MCF 10A (cell line): ENCODE measurements around the gene TJP2. TPM values are rescaled to one million over a fixed set of nuclear protein-coding genes. Genes with fewer than 3 reads are reported as not detected.
A peak's percentile ranks its signal among the peaks of the same experiment; 100 is the strongest.

ENCODE experiments used
- BruUV-seq: library from RNA; stranded (reverse); fragments of 400-500 nt; replicated peaks from 2 replicates; lab custom pipeline; 2021; lab: Mats Ljungman, UMichigan
- CTCF ChIA-PET: fragments of 300-600 bp; sonication (Branson Sonifier 250); formaldehyde crosslinking; extraction: SDS; loops from one replicate; lab custom pipeline; 2021; ENCODE audit warnings: antibody characterized with exemption, inconsistent platforms; lab: Yijun Ruan, JAX
- POLR2A ChIA-PET: fragments of 300-600, 350-650 bp; sonication (Branson Sonifier 250); formaldehyde crosslinking; extraction: SDS; loops from one replicate; lab custom pipeline; 2020; ENCODE audit warnings: antibody characterized with exemption, inconsistent platforms; lab: Yijun Ruan, JAX
- DNase-seq: peaks from one replicate; pipeline ENCODE4 v3.0.0-alpha.2; 2018; ENCODE audit not compliant: unreplicated experiment
- H3K27ac Mint-ChIP-seq: one replicate; pipeline ENCODE4 v1.8.0; 2022; ENCODE audit warnings: mild to moderate bottlenecking, low read depth, mixed read lengths; ENCODE audit not compliant: unreplicated experiment
- H3K27me3 Mint-ChIP-seq: one replicate; pipeline ENCODE4 v1.8.0; 2022; ENCODE audit warnings: mixed read lengths; ENCODE audit not compliant: insufficient read depth, unreplicated experiment
- H3K36me3 Mint-ChIP-seq: one replicate; pipeline ENCODE4 v1.8.0; 2022; ENCODE audit warnings: mild to moderate bottlenecking, moderate library complexity, mixed read lengths; ENCODE audit not compliant: insufficient read depth, unreplicated experiment
- H3K4me1 Mint-ChIP-seq: one replicate; pipeline ENCODE4 v1.8.0; 2022; ENCODE audit warnings: mixed read lengths; ENCODE audit not compliant: insufficient read depth, unreplicated experiment
- H3K4me3 Mint-ChIP-seq: one replicate; pipeline ENCODE4 v1.8.0; 2022; ENCODE audit warnings: mild to moderate bottlenecking, moderate library complexity, mixed read lengths; ENCODE audit not compliant: unreplicated experiment
- H3K9me3 Mint-ChIP-seq: one replicate; pipeline ENCODE4 v1.8.0; 2022; ENCODE audit warnings: mixed read lengths; ENCODE audit not compliant: unreplicated experiment
- intact Hi-C: fragments of 100-400 bp; cut with micrococcal nuclease; formaldehyde crosslinking; loops from 2 replicates; pipeline ENCODE4 v1.14.1; 2022
- total RNA-seq: library from RNA; stranded (reverse); gene quantifications from 2 replicates; pipeline ENCODE4 v1.2.3, GENCODE V29; 2022
- TF ChIP-seq, protein P1 (sequence below): fragments of 200-600 bp; IDR thresholded peaks from one replicate; pipeline ENCODE4 v1.8.0; 2022; ENCODE audit warnings: antibody characterized with exemption, mild to moderate bottlenecking; ENCODE audit not compliant: unreplicated experiment

Gene TJP2
- total RNA-seq, 1 experiment from 2014 or later, result 52.2 TPM

DNA sequence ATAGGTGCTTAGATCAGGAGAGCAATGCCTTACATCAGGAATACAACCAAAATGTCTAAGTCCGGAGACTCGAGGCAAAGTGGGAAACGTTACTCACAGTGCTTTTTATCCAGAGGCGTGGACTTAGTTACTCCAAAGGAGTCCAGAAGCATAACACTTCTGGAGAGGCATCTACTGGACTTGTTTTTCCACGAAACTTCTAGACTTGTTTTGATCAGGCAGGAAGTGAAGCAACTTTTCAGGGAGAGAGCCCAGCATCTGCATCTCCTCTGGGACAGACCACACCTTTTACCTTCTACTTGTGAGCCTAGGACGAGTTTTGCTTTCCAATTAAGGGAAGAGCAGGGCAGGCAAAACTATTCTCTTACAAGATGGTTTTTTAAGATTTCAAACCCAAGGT, 1.2 kb upstream of the TJP2 start:
- H3K9me3 Mint-ChIP-seq, result no peaks in the 10 kb centered on the region
- TF ChIP-seq, protein P1, sequence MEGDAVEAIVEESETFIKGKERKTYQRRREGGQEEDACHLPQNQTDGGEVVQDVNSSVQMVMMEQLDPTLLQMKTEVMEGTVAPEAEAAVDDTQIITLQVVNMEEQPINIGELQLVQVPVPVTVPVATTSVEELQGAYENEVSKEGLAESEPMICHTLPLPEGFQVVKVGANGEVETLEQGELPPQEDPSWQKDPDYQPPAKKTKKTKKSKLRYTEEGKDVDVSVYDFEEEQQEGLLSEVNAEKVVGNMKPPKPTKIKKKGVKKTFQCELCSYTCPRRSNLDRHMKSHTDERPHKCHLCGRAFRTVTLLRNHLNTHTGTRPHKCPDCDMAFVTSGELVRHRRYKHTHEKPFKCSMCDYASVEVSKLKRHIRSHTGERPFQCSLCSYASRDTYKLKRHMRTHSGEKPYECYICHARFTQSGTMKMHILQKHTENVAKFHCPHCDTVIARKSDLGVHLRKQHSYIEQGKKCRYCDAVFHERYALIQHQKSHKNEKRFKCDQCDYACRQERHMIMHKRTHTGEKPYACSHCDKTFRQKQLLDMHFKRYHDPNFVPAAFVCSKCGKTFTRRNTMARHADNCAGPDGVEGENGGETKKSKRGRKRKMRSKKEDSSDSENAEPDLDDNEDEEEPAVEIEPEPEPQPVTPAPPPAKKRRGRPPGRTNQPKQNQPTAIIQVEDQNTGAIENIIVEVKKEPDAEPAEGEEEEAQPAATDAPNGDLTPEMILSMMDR, result no peak
- peak; percentile 76 for DNase-seq
- BruUV-seq, result no TSS peak
- ChIA-PET CTCF (interaction anchor here (1.0 to 6.9 kb wide), 2 partner anchors 21 to 35 kb away, joined by 3 to 81 read pairs; no protein-coding TSS in a partner anchor), POLR2A (interaction anchor here (1.0 to 6.9 kb wide), 9 partner anchors 14 to 77 kb away, joined by 3 to 151 read pairs (median 17); no protein-coding TSS in a partner anchor)
- peaks cover 11% of the 10 kb centered on the region for H3K36me3 Mint-ChIP-seq
- peaks cover 48% of the 10 kb centered on the region for H3K4me1 Mint-ChIP-seq
- intact Hi-C loops, result no loop called here
- H3K27ac Mint-ChIP-seq, result peak overlapping the region; percentile 41
- no peaks in the 10 kb centered on the region for H3K27me3 Mint-ChIP-seq
- H3K4me3 Mint-ChIP-seq, result peak overlapping the region; percentile 93

DNA sequence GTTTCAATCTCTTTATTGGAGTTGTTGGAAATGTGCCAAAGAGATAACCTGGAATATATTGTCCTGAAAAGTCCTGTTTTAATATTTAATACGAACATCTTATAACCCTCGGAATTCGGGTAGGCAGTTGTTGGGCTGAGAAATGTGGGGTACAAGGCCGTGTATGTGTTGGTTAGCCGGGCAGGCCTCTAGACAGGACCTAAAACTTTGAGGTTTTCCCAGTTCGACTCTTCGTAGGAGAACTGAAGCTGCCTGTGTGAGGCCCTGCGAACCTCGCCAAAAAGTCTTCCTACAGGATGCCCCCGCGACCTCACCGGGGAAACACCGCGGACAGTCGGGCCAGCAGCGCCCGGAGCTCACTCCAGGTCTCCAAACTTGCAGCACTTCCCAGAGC, 583 bp upstream of the TJP2 start:
- peak overlapping the region; percentile 93 for H3K4me3 Mint-ChIP-seq
- peak overlapping the region; percentile 41 for H3K27ac Mint-ChIP-seq
- H3K4me1 Mint-ChIP-seq, result peaks cover 51% of the 10 kb centered on the region
- intact Hi-C loops, result no loop called here
- CTCF ChIA-PET, result interaction anchor here (1.2 to 6.9 kb wide), 2 partner anchors 18 to 20 kb away, joined by 6 to 81 read pairs; no protein-coding TSS in a partner anchor
- TF ChIP-seq, protein P1, result no peak
- no peaks in the 10 kb centered on the region for H3K9me3 Mint-ChIP-seq
- no TSS peak for BruUV-seq
- H3K36me3 Mint-ChIP-seq, result peaks cover 11% of the 10 kb centered on the region
- H3K27me3 Mint-ChIP-seq, result no peaks in the 10 kb centered on the region
- DNase-seq, result no peak
- POLR2A ChIA-PET, result interaction anchor here (0.6 to 6.9 kb wide), 18 partner anchors 9 to 125 kb away, joined by 3 to 151 read pairs (median 4); no protein-coding TSS in a partner anchor

DNA sequence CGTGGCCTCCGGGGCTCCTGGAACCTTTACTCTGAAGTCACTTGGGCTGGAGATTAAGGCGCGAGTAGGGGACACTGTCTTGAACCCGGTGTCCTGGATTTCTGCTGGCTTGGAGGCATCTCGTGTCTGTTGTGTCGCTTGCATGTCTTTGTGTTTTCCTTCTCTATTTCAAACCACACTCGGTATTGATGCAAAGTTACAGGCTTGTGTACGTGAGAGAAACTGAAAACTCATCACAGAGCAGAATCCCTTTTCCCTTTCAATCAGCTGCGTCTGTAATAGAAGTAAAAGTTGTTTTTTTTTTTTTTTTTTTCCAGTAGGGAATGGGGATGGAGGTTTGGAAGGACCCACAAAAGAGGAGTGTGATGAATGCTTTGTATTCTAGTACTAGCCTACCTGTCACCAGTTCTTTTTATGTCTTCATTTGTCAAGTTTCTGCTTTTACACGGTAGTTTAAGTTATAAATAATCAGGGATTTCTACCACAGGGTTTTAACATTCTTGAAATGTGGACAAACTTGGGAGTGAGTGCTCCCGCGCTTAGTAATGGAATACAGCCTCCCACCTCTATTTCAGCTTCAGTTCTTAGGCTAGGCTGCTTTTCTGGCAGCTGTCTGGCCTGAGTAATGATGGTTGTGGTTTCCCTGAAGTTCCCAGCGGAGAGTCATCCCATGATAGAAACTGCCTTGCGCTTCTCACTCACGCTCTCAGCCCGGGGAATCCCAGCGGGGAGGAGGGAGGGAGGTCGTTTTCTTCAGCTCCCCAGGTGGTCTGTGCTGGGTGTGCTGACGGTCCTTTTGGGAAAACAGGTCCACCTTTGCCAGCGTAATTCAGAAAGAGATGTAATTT, 763 bp downstream of the TJP2 start:
- Mint-ChIP-seq H3K27ac (peak overlapping the region; percentile 94), H3K4me3 (peak overlapping the region; percentile 93), H3K4me1 (peaks cover 44% of the 10 kb centered on the region), H3K36me3 (peaks cover 11% of the 10 kb centered on the region), H3K27me3 (no peaks in the 10 kb centered on the region), H3K9me3 (no peaks in the 10 kb centered on the region)
- POLR2A ChIA-PET, result interaction anchor here (0.6 to 6.9 kb wide), 33 partner anchors 9 to 1244 kb away, joined by 3 to 151 read pairs (median 4); partner anchors contain the start of gene FXN
- peak; percentile 96 for DNase-seq
- CTCF ChIA-PET, result interaction anchor here (0.6 to 6.9 kb wide), 5 partner anchors 19 to 122 kb away, joined by 4 to 81 read pairs (median 6); no protein-coding TSS in a partner anchor
- TSS peak; percentile 52 for BruUV-seq
- TF ChIP-seq, protein P1, result no peak
- intact Hi-C loops, result loop anchor here (1.0 to 2.0 kb wide), 2 partner anchors 44 to 54 kb away; no protein-coding TSS in a partner anchor

DNA sequence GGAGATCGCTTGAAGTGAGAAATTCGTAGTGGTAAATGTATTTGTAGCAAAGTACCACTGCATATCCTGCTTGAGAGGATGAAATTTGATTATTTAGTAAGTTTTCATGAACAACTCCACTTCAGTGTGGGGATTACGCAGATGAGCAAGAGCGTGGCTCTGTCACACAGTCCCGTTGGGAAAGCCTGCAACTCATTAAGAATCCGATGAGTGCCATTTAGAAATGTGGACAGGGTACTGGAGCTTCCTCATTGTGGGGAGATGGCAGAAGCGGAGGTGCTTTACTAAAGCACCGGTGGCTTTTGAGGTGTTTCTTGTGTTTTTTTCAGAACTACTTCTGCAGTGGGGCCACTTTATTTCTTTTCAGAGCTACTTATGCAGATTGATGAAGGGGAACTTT, 1.4 kb downstream of the TJP2 start:
- POLR2A ChIA-PET, result interaction anchor here (0.6 to 6.9 kb wide), 23 partner anchors 10 to 1132 kb away, joined by 3 to 151 read pairs (median 6); partner anchors contain the start of genes FXN and SMC5
- CTCF ChIA-PET, result interaction anchor here (1.9 to 6.9 kb wide), 4 partner anchors 18 to 123 kb away, joined by 4 to 81 read pairs (median 10); no protein-coding TSS in a partner anchor
- intact Hi-C loops, result loop anchor here (2.0 kb wide), 1 partner anchor 55 kb away; no protein-coding TSS in a partner anchor
- Mint-ChIP-seq H3K27me3 (no peaks in the 10 kb centered on the region), H3K4me3 (peak overlapping the region; percentile 93), H3K9me3 (no peaks in the 10 kb centered on the region), H3K4me1 (peaks cover 47% of the 10 kb centered on the region), H3K36me3 (peaks cover 9% of the 10 kb centered on the region), H3K27ac (peak overlapping the region; percentile 94)
- no peak for DNase-seq
- no TSS peak for BruUV-seq
- TF ChIP-seq, protein P1, result no peak
